Stimulated activated CD8-positive, alpha-beta memory T cell treated with anti-CD3 and anti-CD28 coated beads, Interleukin-7, amount 100 ng/mL, for 48 hours (primary cell): ENCODE results near the gene ZNF415.
"Not testable (repeated sequence)": the region's sequence is repeated elsewhere in the genome, so short reads cannot be mapped to it uniquely, and the experiment has no call there.

Source experiments
- DNase-seq, 2 donors: peaks; one replicate each; pipeline ENCODE4 v3.0.0-alpha.2; 2020; ENCODE audit warnings: low read depth in 1 of 2; ENCODE audit errors: extremely low read depth in 1 of 2

Gene ZNF415

GRCh38 chr19:53103234-53104203 is 29.2 kb downstream of the ZNF415 start, which contains the start of gene ZNF160:
TSS of gene ZNF160 (minus strand) at chr19:53103422. CDS start at chr19:53086276, 17,146 bp downstream.
- DNase-seq = peak; percentile 98 to 99

GRCh38 chr19:53102756-53103233 is 29.9 kb downstream of the ZNF415 start:
- DNase-seq = peak in 1 of 2 donors; percentile 13

- no peak for DNase-seq
Observed at GRCh38 chr19:53102206-53102755, 30.4 kb downstream of the ZNF415 start.

GRCh38 chr19:53101518-53101917 is 31.2 kb downstream of the ZNF415 start:
- no peak for DNase-seq

GRCh38 chr19:53098570-53098969 is 34.1 kb downstream of the ZNF415 start:
- not testable (repeated sequence) for DNase-seq

GRCh38 chr19:53096982-53097690 is 35.6 kb downstream of the ZNF415 start:
- DNase-seq = not testable (repeated sequence)

DNA sequence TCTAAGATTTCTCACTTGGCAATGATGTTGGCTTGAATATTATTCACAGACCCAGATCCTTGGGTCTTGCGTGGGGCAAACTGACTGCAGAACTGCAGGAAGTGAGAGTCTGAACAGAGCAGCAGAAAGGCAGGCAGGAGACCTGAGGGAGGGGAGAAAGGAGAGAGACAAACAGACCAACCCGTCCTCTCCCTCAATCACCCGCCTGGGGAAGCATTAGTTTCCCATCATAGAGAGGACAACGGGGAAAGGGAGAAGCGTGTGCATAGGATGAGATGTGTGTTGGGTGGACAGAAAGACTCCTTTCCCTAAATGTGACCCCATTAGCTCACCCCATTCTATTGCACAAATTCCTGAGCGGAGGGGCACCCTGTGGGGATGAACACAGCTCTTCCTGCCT is 36.1 kb downstream of the ZNF415 start:
- not testable (repeated sequence) for DNase-seq

GRCh38 chr19:53094754-53095575 is 37.7 kb downstream of the ZNF415 start:
- no peak for DNase-seq

- no peak for DNase-seq
Observed at GRCh38 chr19:53092723-53093122, 40.0 kb downstream of the ZNF415 start.

GRCh38 chr19:53091413-53092254 is 41.1 kb downstream of the ZNF415 start:
- no peak for DNase-seq

DNA sequence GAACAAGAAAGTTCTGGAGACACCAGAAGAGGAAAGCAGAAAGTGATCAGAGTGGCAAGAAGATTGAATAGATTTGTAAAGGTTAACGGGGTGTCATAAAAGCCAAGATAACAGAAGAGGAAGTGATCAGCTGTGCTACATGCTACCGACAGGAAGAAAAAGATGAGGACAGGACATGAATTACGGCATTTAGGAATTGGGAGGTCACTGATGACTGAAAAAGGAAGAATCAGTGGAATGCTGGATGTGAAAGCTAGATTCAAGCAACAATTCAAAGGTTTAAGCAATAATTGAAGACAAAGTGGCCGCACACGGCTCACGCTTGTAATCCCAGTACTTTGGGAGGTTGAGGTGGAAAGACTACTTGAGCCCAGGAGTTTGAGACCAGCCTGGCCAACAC is 44.6 kb downstream of the ZNF415 start:
- no peak for DNase-seq

GRCh38 chr19:53086949-53087348 is 45.8 kb downstream of the ZNF415 start:
- no peak for DNase-seq

GRCh38 chr19:53085496-53085895 is 47.2 kb downstream of the ZNF415 start:
- DNase-seq = no peak

DNA sequence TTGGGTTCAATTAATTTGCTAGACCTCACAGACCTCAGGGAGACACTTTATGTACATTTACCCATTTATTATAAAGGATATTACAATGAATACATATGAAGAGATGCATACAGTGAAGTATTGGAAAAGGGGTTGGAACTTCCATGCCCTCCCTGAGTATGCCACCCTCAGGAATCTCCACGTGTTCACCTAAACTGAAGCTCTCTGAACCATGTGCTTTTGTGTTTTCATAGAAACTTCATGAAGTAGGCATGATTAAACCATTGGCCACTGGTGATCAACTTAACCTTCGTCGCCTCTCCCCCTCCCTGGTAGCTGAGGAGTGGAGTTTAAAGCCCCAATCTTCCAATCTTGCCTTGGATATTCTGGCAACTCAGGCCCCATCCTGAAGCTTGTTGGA is 49.8 kb downstream of the ZNF415 start:
- DNase-seq = no peak

DNA sequence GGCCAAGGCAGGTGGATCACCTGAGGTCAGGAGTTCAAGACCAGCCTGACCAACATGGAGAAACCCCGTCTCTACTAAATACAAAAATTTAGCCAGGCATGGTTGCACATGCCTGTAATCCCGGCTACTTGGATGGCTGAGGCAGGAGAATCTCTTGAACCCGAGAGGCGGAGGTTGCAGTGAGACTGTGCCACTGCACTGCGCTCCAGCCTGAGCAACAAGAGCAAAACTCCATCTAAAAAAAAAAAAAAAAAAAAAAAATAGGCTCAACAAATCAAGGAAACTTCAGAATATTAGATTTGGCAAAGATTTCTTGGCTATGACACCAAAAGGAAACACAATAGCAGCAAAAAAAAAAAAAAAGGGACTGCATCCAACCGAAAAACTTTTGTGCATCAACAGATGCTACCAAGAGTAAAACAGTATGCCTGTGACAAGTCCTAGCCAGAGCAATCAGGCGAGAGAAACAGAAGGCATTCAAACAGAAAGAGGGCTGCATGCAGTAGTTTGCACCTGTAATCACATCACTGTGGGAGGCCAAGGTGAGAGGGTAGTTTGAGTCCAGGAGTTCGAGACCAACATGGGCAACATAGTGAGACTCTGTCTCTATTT is 53.3 kb downstream of the ZNF415 start:
- no peak for DNase-seq

DNA sequence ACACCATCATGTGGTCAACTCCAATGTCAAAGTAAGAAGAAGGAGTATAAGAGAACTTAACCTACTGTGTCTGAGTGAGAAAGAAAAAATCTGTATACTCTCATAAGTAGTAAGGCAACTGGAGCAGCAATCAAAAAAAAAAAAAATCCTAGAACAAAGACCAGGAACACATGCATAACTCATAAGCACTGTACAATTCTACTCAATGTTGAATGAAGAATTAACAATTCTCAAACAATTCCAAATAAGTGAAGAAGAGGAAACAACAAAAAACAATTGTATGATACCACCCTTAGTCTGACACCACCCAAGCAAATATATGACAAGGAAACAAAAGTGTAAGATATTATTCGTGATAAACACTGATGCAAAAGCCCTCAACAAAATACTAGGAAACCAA is 54.0 kb downstream of the ZNF415 start:
- DNase-seq = no peak

- no peak for DNase-seq
Observed at GRCh38 chr19:53076984-53077383, 55.7 kb downstream of the ZNF415 start.

DNA sequence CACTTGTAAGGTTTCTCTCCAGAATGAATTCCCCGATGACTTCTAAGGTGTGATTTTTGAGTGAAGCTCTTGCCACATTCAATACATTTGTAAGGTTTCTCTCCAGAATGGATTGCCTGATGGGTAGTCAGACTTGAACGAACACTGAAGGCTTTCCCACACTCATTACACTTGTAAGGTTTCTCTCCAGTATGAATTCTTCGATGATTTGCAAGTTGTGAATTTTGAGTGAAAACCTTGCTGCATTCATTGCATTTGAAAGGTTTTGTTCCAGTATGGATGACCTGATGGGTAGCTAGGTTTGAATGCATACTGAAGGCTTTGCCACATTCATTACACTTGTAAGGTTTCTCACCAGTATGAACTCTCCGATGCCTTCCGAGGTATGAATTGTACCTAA is 63.9 kb downstream of the ZNF415 start:
- DNase-seq = no peak

DNA sequence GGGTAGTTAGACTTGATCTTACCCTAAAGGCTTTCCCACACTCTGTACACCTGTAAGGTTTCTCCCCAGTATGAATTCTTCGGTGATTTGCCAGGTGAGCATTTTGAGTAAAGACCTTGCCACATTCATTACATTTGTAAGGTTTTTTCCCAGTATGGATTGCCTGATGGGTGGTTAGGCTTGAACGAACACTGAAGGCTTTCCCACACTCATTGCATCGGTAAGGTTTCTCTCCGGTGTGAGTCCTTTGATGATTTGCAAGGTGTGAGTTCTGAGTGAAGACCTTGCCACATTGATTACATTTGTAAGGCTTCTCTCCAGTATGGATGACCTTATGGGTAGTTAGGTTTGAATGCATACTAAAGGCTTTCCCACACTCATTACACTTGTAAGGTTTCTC is 64.5 kb downstream of the ZNF415 start:
- DNase-seq = no peak
